Astrocyte of the cerebellum (primary cell): Measurements from ENCODE around the gene PRR35.

ENCODE experiments used
- DNase-seq: peaks from one replicate; pipeline ENCODE4 v3.0.0-alpha.2; 2011; ENCODE audit warnings: low read depth
- H3K4me3 ChIP-seq: 2 replicates; pipeline ENCODE4 v1.5.1; 2011; ENCODE audit warnings: mild to moderate bottlenecking, low read depth, low read length, moderate library complexity
- in situ Hi-C: cut with HindIII; loops from 2 replicates; pipeline ENCODE4 v1.10.0; 2017; ENCODE audit warnings: low sequenced_read_pairs
- TF ChIP-seq, protein P1 (sequence below): IDR thresholded peaks from 2 replicates; pipeline ENCODE4 v1.5.1; 2012; ENCODE audit warnings: low read length, low read depth, moderate library complexity, mild to moderate bottlenecking; ENCODE audit errors: missing control alignments

Gene PRR35

DNA sequence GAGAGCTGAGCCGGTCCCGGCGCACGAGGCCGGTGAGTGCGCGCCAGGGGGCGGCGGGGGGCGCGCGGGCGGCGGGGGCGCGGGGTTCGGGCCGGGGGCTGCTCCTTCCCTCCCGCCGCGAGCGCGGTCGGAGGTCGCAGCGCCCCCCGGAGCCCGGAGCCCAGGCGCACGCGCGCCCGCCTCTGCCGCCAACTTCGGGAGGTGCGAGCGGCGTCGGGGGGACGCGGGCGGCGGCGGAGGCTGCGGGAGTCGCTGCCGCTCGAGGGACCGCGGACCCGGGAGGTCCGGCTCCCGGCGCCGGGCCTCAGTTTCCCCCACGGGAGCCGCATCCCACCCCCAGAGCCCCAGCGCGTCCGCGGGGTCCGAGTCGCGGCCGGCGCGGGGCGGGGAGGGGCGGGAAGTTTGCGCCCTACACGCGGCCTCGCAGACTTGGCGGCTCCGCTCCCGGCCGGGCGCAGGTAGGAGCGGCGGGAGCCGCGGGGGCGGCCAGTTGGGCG, at the start of gene PRR35:
Gene PRR35, plus strand, starts transcription at position 191 of the 497 bp plus-strand sequence. CDS start 2,901 bp downstream, outside the sequence.
- TF ChIP-seq, protein P1, sequence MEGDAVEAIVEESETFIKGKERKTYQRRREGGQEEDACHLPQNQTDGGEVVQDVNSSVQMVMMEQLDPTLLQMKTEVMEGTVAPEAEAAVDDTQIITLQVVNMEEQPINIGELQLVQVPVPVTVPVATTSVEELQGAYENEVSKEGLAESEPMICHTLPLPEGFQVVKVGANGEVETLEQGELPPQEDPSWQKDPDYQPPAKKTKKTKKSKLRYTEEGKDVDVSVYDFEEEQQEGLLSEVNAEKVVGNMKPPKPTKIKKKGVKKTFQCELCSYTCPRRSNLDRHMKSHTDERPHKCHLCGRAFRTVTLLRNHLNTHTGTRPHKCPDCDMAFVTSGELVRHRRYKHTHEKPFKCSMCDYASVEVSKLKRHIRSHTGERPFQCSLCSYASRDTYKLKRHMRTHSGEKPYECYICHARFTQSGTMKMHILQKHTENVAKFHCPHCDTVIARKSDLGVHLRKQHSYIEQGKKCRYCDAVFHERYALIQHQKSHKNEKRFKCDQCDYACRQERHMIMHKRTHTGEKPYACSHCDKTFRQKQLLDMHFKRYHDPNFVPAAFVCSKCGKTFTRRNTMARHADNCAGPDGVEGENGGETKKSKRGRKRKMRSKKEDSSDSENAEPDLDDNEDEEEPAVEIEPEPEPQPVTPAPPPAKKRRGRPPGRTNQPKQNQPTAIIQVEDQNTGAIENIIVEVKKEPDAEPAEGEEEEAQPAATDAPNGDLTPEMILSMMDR = no peak
- no peak within 1 kb of the TSS for H3K4me3 ChIP-seq
- in situ Hi-C loops = no loop called here
- no peak for DNase-seq

- no peak for DNase-seq
- in situ Hi-C loops = no loop called here
- no peak overlapping the region for H3K4me3 ChIP-seq
- TF ChIP-seq, protein P1 = no peak
These were observed 47.4 kb upstream of the PRR35 start for GRCh38 chr16:512802-513201.

DNA sequence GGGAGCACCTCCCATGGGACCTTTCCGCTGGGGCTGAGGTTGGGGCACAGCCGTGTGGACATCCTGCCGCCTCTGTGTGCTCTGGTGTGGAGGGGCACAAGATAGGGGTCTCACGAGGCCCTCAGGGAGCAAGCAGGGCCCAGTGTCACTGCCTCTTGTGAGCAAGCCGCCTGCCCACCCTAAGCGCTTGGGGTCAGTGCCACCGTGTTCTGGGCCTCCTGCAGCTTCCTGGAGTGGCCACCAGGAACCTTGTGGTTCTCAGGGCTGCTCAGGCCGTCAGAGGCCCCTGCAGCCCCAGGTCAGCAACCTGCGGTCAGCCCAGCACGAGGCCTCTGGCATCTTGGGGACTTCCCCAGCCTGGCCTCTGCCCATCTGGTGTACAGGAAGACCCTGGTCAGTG, 46.2 kb upstream of the PRR35 start:
- H3K4me3 ChIP-seq = no peak overlapping the region
- in situ Hi-C loops = no loop called here

GRCh38 chr16:515175-515938, 44.8 kb upstream of the PRR35 start:
- H3K4me3 ChIP-seq = no peak overlapping the region
- in situ Hi-C loops = no loop called here
- TF ChIP-seq, protein P1 = no peak
- DNase-seq = no peak

More for the DNA sequence above, 46.2 kb upstream of the PRR35 start:
- TF ChIP-seq, protein P1 = no peak
- DNase-seq = no peak

DNA sequence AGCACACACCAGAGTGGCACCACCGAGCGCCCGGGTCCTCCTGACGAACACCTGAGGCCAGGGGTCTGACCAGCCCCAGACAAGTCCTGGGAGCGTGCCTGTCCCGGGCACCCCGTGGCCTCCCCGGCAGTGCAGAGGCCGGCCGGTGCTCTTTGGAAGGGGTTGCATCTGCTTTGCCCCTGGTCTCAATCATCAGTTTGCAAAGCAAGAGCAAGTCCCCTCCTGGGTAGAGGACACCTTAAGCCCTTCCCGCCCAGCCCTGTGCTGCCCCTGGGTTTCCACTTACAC, 44.3 kb upstream of the PRR35 start:
- TF ChIP-seq, protein P1 = no peak
- in situ Hi-C loops = no loop called here
- H3K4me3 ChIP-seq = no peak overlapping the region
- DNase-seq = no peak

- TF ChIP-seq, protein P1 = no peak
These were observed 43.9 kb upstream of the PRR35 start for GRCh38 chr16:516301-516700.

More at GRCh38 chr16:516301-516700, 43.9 kb upstream of the PRR35 start:
- no peak for DNase-seq
- H3K4me3 ChIP-seq = no peak overlapping the region
- in situ Hi-C loops = no loop called here
